Stimulated activated CD8-positive, alpha-beta memory T cell treated with anti-CD3 and anti-CD28 coated beads, Interleukin-15, amount 100 ng/mL, for 48 hours (primary cell): ENCODE results near the gene ZSCAN22.

Experiments
- DNase-seq, 2 donors: peaks; one replicate each; pipeline ENCODE4 v3.0.0-alpha.2; 2020; ENCODE audit warnings: low read depth in 2 of 2

The ZSCAN22 gene

DNA sequence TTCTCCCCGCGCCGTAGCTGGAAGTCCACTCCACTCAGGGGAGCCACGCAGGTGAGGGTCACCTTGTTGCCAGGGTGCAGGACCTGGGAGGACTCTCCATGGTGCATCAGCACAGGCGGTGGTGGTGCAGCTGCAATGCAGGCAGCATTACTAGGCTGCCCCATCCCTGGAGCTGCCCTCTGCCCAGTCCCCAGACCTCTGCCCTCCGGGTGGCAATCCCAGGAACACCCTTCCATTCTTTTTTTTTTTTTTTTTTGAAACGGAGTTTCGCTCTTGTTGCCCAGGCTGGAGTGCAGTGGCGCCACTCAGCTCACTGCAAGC, 24.7 kb downstream of the ZSCAN22 start:
- no peak for DNase-seq

DNA sequence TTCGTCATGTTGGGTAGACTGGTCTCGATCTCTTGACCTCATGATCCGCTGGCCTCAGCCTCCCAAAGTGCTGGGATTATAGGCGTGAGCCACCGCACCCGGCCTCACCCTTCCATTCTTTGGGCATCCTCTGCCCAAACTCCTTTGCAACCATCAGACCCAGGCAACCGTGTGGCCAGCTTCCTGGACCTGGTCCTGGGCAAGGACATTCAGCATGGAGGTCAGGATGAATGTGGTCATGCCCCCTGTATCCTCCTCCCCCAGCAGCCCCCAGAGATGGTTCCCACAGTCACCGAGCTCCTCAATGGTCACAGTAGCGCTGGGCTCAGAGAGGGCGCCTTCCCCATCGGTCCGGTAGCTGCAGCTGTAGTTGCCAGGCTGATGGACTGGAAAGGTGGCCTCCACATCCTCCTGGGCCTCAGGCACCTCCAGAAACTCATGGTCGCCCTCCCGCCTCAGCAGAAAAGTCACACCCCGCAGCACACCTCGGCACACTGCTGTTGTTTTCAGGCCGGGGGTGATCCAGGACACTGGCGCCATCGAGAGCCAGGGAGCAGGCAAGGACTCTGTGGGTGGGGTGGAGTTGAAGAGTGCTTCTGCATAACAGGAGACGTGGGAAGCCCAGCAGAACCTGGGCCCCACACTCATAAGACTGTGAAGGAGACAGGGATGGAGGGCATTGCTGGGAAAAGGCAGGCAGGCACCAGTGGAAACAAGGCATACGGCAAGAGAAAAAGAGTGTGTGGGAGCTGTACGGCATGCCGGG, 25.4 kb downstream of the ZSCAN22 start:
- DNase-seq: no peak

DNA sequence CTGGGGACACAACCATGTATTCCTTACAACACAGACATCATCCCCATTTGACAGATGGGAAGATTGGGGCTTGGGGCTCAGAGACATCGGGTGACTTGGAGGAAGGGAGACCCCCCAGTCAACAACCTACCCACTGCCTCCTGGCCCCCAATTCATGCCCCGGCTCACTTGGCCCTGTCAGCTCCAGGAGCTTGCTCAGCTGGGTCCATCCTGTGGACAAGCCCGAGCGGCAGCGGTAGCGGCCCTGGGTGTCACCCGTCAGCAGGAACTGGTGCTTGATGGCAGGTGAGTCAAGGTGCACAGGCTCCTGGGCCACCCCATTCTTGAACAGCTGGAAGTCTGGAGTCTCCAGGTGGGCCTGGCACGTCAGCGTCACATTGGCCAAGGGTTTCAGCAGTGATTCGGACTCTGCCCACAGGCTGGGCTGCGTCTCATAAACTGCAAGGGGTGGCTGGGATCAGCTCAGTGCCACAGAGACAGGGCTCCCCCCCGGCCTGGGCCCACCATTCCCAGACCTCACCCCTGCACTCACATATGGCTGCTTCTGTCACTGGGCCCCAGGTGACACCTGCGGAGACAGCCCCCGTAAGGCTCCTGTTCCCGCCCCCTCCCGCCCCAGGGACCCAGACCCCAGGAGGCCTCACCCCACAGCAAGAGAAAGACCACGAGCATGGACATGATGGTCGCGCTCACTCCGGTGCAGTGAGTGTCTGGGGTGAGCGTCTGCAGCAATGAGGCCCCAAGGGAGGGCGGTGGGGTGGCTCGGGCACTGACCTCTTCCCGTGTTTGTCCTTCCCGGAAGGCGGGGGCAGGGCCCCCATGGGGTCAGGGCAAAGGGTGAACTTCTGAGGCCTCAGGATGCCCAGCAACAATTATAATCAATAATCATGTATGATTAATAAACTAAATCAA, 26.2 kb downstream of the ZSCAN22 start, which contains the start of gene A1BG:
Gene A1BG (minus strand): TSS at position 733 of the 912 bp plus-strand sequence. CDS start 55 bp downstream, at position 678.
- DNase-seq: no peak

DNA sequence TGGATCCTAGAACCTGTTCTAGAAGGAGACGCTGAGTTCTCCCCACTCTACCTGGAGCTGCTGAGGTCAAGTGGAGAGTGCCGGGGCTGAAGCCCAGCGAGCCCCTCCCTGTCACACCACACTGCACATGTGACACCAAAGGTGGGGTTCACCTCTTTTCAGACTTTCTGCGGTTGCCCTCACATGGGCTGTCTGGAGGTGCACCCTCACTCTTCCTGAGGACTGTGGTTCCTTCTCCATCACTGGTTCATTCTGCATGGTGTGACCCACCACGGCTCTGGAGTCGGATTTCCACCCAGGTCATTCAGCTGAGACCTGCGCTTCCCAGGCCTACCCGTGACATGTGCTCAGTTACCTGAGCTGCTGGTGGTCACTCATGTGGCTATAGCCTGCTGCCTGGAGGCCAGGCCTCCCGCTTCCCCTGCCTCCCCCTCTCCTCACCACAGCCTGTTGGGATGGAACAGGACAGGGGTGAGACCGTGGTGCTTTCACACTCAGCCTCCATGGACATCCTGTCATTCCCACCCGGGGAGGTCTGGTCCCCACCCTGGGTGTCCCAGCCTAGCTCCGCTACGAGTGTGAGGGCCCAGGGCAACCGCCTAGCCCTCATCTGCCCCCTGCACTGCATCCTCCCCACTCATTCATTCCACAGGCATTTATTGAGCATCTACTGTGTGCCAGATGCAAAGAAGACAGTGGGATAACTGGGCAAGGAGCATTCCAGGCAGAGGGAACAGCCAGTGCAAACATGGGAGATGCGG, 27.1 kb downstream of the ZSCAN22 start:
- no peak for DNase-seq

GRCh38 chr19:58354478-58355030, 27.8 kb downstream of the ZSCAN22 start:
- no peak for DNase-seq

DNA sequence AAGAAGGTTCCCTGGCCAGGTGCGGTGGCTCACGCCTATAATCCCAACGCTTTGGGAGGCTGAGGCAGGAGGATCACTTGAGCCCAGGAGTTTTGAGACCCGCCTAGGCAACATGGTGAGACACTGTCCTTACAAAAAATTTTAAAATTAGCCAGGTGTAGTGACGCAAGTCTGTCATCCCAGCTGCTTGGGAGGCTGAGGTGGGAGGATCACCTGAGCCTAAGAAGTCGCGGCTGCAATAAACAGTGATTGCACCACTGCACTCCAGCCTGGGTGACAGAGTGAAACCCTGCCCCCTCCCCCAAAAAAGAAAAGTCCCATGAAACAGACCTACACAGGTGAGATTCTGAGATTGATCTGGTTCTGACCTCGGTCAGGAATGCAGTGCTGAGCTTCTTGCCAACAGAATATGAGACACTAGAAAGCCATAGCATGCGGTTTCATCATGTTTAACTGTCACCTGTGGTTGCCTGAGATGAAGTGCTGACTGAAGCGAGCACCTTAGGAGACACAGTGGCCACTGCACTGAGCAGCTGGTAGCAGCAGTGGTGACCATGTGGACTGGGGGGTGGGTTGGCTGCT, 28.5 kb downstream of the ZSCAN22 start:
- no peak for DNase-seq

GRCh38 chr19:58355908-58356765, 29.3 kb downstream of the ZSCAN22 start:
- DNase-seq: peak; percentile 16 to 17

DNA sequence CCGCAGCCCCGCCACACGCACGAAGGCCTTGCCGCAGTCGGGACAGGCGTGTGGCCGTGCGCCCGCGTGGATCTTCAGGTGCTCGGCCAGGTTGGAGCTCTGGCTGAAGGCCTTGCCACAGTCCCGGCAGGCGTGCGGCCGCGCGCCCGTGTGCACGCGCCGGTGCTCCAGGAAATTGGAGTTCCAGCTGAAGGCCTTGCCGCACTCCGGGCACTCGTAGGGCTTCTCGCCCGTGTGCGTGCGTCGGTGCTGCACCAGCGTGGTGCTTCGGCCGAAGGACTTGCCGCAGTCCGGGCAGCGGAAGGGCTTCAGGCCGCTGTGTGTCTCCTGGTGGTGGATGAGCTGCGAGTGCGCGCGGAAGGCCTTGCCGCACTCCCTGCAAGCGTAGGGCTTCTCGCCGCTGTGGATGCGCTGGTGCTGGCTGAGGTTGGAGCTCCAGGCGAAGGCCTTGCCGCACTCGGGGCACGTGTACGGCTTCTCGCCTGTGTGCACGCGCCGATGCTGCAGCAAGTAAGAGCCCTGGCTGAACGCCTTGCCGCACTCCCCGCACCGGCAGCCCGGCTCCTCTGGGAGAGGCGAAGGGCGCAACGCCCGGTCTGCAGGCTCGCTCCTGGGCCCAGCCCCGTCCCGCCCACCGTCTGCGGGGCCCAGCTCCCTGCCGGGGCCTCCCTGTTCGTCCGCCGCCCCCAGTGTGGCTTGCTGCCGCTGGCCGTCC, 30.1 kb downstream of the ZSCAN22 start:
- DNase-seq: no peak

GRCh38 chr19:58357481-58358145, 30.8 kb downstream of the ZSCAN22 start:
- DNase-seq: no peak

DNA sequence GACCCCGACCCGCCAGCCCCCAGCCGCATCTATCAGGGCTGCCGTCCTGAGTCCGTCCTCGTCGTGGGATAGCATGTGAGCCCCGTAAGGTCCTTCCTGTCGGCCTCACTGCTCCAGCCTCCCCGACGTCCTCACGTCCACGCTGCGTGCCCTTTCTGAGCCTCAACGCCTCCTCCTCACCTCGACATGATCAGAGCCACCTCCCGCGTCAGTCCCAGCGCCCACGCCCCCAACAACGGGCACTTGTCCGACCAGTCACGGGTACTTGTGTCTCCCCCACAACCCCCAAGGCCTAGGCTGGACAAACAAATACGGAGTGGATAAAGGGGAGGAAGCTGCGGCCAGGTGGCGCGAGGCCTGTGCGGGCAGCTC, 35.1 kb downstream of the ZSCAN22 start:
- peak in 1 of 2 donors; percentile 49 for DNase-seq

GRCh38 chr19:58362272-58362994, 35.6 kb downstream of the ZSCAN22 start, which contains the start of gene ZNF497:
Gene ZNF497, minus strand, starts transcription at chr19:58362751. Its CDS starts 5,116 bp downstream, at chr19:58357635.
- peak; percentile 97 for DNase-seq

DNA sequence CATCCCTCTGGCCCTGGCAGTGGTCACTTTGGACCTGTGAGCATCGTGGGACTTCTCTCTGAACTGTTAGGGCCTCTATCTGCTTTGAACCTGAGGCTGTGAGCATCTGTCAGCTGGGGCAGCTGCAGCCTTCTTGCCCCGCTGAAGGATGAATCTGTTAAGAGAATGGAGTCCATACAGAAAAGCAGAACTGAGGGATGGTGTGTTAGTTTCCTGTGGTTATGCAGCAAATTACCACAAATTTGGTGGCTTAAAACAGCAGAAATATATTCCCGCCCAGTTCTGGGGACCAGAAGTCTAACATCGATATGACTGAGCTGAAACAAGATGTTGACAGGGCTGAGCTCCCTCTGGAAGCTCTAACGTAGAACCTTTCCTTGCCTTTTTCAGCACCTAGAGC, 37.4 kb downstream of the ZSCAN22 start:
- no peak for DNase-seq

- DNase-seq: no peak
These were observed 40.0 kb downstream of the ZSCAN22 start for GRCh38 chr19:58366585-58367430.

GRCh38 chr19:58367698-58368454, 41.1 kb downstream of the ZSCAN22 start:
- DNase-seq: no peak

DNA sequence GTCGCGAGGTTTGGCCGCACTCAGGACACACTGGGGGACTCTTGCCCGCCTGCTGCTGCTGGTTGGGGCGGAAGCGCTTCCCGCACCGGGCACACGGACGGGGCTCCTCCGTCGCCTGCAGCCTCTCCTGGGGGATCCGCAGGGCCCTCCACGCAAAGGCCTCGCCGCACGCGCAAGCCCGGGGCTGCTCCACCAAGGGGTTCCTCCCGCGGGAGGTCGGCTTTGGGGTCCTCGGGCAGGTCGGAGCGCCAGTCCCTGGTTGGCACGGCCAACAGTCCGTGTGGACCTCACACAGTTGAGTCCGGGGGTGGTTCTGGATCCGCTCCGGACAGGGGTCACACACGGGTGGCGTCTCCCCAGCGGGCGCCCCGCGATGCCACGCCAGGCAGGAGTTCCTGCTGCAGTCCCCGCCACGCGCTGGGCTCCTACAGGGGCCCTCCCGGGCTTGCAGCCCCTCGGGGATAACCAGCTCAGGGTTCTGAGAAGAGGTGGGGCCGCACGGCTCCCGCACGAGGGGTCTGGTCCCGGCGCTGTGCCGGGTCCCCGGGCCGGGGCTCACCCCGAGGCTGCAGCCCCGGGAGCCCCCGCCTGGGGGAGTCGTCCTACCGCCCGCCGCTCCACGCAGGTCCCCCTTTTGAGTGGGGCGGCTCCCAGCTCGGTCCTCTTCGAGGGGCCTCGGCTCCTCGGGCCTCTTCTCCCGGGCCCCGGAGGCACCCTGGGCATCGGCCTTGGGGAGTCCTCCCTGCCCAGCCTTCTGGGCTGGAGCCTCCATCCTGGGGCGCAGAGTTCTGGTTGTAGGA, 42.0 kb downstream of the ZSCAN22 start:
- DNase-seq: no peak
